ENCODE measurements around the gene RGS9.

The RGS9 gene

GRCh38 chr17:65265276-65265675, 128.1 kb downstream of the RGS9 start:
- DNase-seq, result no peak

- no peak for DNase-seq
Observed at GRCh38 chr17:65268832-65269231, 131.7 kb downstream of the RGS9 start.

- no peak for DNase-seq
Observed at GRCh38 chr17:65270499-65271253, 133.5 kb downstream of the RGS9 start.

GRCh38 chr17:65271296-65271695, 134.1 kb downstream of the RGS9 start:
- no peak for DNase-seq
